Activated naive CD4-positive, alpha-beta T cell treated with anti-CD3 and anti-CD28 coated beads, Interleukin-2, amount 50 U/mL, for 72 hours (primary cell): Measurements from ENCODE around the gene RIPOR1. TPM values are rescaled to one million over a fixed set of nuclear protein-coding genes. Genes with fewer than 3 reads are reported as not detected.
"Not testable (repeated sequence)": the region's sequence is repeated elsewhere in the genome, so short reads cannot be mapped to it uniquely, and the experiment has no call there.

Experiments used
- ATAC-seq, 2 donors: fragments of 150-1000 bp; cut with Tn5 transposase; 2 replicates each; pipeline ENCODE4 v1.10.0; 2021; ENCODE audit warnings: mild to moderate bottlenecking in 2 of 2, moderate library complexity in 2 of 2
- DNase-seq, 2 donors: peaks; one replicate each; pipeline ENCODE4 v3.0.0; 2021 to 2022; ENCODE audit warnings: low spot score in 2 of 2
- H3K27ac Mint-ChIP-seq, 2 donors: one replicate each; pipeline ENCODE4 v1.8.0; 2022; ENCODE audit warnings: mild to moderate bottlenecking in 2 of 2, mixed read lengths in 2 of 2
- H3K36me3 Mint-ChIP-seq, 2 donors: one replicate each; pipeline ENCODE4 v1.8.0; 2022; ENCODE audit warnings: mixed read lengths in 2 of 2
- H3K9me3 Mint-ChIP-seq, 2 donors: one replicate each; pipeline ENCODE4 v1.8.0; 2022; ENCODE audit warnings: mixed read lengths in 2 of 2
- total RNA-seq, 2 donors: library from RNA; stranded (reverse); gene quantifications; one replicate each; pipeline ENCODE4 v1.2.3, GENCODE V29; 2022

RIPOR1 gene, protein sequence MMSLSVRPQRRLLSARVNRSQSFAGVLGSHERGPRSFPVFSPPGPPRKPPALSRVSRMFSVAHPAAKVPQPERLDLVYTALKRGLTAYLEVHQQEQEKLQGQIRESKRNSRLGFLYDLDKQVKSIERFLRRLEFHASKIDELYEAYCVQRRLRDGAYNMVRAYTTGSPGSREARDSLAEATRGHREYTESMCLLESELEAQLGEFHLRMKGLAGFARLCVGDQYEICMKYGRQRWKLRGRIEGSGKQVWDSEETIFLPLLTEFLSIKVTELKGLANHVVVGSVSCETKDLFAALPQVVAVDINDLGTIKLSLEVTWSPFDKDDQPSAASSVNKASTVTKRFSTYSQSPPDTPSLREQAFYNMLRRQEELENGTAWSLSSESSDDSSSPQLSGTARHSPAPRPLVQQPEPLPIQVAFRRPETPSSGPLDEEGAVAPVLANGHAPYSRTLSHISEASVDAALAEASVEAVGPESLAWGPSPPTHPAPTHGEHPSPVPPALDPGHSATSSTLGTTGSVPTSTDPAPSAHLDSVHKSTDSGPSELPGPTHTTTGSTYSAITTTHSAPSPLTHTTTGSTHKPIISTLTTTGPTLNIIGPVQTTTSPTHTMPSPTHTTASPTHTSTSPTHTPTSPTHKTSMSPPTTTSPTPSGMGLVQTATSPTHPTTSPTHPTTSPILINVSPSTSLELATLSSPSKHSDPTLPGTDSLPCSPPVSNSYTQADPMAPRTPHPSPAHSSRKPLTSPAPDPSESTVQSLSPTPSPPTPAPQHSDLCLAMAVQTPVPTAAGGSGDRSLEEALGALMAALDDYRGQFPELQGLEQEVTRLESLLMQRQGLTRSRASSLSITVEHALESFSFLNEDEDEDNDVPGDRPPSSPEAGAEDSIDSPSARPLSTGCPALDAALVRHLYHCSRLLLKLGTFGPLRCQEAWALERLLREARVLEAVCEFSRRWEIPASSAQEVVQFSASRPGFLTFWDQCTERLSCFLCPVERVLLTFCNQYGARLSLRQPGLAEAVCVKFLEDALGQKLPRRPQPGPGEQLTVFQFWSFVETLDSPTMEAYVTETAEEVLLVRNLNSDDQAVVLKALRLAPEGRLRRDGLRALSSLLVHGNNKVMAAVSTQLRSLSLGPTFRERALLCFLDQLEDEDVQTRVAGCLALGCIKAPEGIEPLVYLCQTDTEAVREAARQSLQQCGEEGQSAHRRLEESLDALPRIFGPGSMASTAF
- total RNA-seq, result 10 to 100 TPM; 34.1 to 41.4 TPM

DNA sequence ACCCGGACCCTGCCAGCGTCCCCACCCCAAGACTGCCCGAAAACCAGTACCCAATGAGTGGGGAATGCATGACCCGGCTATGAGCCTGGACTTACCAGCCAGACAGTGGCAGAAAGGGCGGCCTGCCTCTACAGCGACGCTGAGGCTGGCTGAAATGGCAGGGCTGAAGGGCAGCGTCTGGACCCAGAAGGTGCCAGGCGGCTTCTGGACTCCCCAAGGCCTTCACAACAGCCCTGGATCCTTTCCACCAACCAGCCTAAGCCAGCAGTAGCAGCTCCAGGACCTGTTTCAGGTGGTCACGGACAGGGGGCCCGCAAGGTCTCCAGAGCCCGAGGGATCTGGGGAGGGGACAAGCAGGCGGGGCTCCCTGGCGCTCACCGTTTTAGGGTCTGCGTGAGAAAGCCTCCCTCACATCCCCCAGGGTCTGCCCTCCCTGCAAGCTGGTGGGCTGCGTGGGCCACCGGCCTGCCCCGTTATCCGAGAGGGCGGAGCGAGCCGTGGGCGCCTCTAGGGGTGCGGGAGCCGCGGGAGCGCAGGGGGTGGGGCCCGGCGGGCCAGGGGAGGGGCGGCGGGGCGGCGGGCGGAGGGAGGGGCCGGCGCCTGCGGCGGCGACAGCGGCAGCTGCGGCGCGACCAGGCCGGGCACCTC is at the start of gene RIPOR1:
Gene RIPOR1, plus strand, starts transcription at position 608 of the 648 bp plus-strand sequence. CDS start 9,618 bp downstream, outside the sequence.
- peak within 1 kb of the TSS in 1 of 2 donors; percentile 90 for H3K27ac Mint-ChIP-seq
- peak in 1 of 2 donors; percentile 60 for DNase-seq
- no peaks in the 10 kb centered on the region for H3K9me3 Mint-ChIP-seq
- H3K36me3 Mint-ChIP-seq, result no peaks in the 10 kb centered on the region
- ATAC-seq, result peak in 1 of 2 donors; percentile 84

DNA sequence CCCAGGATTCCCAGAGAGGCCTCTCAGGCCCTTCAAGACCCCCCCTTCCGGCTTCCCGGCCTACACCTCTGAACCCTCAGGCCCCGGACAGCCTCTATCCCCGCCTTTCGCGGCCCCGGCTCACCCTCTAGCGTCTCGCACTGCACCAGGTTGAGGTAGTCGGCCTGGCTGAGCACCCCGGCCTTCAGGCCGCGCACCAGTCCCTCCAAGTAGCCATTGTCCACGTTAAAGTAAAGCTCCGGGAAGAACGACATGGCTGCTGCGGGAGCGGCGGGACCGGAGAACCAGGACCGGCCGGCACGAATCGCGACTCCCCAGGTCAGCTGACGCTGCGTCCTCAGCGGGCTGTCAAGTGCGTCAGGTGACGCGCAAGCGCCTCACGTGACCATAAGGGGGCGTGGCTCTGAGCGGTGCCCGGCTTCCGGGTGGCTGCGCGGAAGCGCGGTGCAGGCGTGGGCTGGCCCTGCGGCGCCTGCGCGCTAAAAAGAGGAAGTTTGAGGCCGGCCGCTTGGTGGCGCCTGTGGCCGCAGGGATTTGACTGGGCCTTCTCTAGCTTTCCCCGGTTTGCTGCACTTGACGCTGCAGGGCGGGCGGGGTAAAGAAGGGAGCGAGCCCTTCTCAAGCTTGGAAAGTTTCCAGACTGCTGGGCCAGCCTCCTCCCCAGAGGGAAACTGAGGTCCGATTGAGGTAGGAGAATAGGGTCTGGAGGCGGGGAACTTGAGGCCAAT is 47.6 kb upstream of the RIPOR1 start, which contains the start of gene ATP6V0D1:
Gene ATP6V0D1, minus strand, starts transcription at position 325 of the 728 bp plus-strand sequence. Its CDS starts 71 bp downstream, at position 254.
- H3K36me3 Mint-ChIP-seq, result peaks cover 14 to 18% of the 10 kb centered on the region in 2 donors
- DNase-seq (peak; percentile 99 to 100), ATAC-seq (peak; percentile 87 to 96)
- no peaks in the 10 kb centered on the region for H3K9me3 Mint-ChIP-seq
- peak within 1 kb of the TSS; percentile 94 to 99 for H3K27ac Mint-ChIP-seq

DNA sequence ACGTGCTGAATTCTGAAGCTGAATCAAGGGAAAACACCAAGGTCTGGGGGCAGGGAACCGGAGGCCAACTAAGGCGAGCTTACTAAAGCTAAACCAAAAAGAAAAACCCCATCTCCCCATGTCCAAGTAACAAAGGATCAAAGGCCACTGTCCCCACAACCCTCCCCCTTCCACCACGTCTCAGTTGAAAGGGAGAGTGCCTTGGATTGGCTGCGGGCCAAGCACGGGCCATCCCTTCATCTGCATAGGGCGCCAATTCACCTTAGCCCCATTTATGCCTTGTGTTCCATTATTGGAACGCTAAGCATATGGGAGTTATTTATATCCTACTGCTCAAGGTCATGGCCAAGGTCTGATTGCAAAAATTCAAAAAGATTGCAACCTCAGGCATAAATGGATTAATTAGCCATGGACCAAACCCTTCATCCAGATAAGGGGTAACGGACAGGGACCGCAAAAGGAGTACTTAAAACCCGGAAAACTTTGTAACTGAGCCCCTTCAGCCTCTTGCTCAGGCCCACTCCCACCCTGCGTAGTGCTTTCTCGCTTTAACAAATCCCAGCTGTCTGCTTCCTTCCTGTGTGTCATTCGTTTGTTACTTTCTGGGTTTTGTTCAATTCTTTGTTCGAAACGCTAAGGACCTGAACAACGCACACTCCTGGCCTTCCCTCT is 46.9 kb upstream of the RIPOR1 start:
- Mint-ChIP-seq H3K36me3 (peaks cover 14 to 18% of the 10 kb centered on the region in 2 donors), H3K9me3 (no peaks in the 10 kb centered on the region), H3K27ac (peak overlapping the region; percentile 94 to 98)
- ATAC-seq (peak; percentile 36 to 63), DNase-seq (peak in 1 of 2 donors; percentile 52)

DNA sequence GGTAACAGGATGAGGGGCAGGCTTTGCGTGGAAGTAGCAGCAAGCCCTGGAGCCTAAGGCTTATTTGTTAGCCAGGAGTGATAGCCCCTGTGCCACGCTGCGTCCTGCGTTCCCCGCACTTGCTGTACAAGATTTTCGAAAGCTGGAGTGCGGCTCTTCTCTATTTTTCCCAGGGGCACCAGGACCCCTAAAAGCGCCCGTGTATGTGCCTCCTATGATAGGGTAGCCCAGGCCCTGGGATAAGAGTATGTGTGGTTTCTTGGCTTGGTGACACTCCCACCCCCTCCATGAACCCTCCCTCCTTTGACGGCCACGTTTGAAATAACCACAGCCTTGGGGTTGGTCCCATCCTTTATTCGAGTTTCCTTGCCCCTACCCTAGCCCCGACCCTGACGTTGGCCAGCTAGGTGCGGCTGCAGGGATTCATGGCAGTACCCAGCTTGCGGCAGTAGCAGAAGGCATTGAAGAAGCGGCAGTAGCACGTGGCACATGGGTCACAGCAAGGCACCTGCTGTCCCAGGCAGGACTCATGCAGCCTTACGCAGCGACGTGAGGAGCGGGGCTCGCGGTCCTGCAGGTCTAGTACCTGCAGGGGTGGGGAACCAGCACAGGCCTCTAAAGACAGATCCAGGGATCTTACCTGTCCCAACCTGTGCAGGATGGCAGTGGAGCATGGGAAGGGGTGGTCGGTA is 46.2 kb upstream of the RIPOR1 start:
- no peak for ATAC-seq
- Mint-ChIP-seq H3K36me3 (peaks cover 14 to 18% of the 10 kb centered on the region in 2 donors), H3K9me3 (no peaks in the 10 kb centered on the region), H3K27ac (peak overlapping the region; percentile 94 to 98)
- DNase-seq, result no peak

DNA sequence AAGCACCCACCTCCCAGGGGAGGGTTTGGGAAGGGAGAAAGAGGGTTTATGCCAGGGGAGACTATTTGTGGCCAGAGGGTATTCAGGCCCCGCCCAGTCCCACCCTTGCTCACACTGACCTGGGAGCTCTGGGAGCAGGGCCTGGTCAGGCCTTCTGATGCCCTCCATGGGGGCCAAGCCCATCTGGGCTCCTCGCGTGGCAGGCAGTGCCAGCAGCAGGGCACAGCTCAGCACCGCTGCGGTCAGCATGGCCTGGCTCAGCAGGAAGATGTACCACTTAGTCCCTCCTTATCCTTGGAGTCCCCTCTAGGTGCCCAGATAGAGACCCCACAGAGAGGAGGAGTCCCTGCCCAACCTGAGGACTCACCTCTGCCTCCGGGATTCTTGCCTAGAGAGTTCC is 45.5 kb upstream of the RIPOR1 start, which contains the start of gene AGRP:
Gene AGRP, minus strand, starts transcription at position 398 of the 400 bp plus-strand sequence. Its CDS starts 149 bp downstream, at position 249.
- H3K36me3 Mint-ChIP-seq, result peaks cover 14 to 18% of the 10 kb centered on the region in 2 donors
- no peak for DNase-seq
- H3K27ac Mint-ChIP-seq, result peak within 1 kb of the TSS; percentile 94 to 98
- H3K9me3 Mint-ChIP-seq, result no peaks in the 10 kb centered on the region
- no peak for ATAC-seq

DNA sequence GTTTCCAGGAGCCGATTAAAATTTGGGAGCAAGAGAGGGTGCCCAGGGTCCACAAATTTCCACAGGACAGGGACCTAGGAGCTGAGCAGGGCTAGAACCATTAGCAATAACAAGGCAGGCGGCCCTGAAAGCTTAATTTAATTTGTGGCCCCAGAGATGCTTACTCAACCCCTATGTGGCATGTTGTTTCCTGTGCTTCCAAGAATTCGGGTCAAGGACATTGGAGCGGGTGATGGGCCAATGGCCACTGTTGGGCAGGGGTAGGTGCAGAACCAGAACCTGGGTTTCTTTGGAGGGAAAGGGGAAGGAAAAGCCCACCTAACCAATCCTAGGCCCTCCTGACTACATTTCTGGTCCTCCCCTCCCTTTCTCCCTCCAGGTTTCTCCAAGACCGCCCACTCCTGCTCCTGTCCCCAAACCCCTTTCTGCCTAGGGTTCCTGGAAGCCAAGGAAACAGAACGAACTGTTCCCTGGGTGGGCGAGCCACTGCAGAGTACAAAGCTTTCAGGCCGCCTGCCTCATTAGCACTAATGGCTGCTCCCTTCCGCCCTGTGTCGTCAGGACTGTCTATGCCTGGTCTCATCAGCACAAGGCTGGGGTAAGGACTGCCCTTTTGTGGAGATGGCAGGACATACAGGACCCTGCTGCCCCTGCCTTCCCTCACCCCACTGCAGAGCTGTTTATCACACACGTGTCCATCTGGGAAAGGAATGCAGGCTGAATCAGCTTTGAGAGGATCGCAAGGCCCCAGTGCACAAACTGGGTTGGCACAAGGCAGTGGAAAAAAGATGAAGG is 44.7 kb upstream of the RIPOR1 start:
- ATAC-seq, result no peak
- Mint-ChIP-seq H3K27ac (peak overlapping the region; percentile 89 to 94), H3K9me3 (no peaks in the 10 kb centered on the region), H3K36me3 (peaks cover 14 to 18% of the 10 kb centered on the region in 2 donors)
- DNase-seq, result no peak

DNA sequence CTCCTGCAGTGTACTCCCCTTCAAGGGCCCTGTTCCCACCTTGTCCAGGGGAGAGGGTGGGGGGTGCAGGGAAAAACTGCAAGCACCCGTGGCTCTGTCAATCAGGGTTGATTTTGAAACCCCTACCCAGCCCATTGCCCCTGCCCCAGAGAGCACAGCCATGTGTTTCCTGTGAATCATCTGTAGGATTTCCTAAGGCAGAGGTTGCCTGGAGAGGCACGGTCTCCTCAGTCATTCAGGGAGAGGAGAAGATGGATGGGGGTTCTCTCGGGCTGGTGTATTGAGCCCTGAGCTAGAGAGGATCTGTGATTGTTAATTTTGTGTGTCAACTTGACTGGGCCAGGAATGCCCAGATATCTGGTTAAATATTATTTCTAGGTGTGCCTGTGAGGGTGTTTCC is 41.8 kb upstream of the RIPOR1 start:
- DNase-seq (no peak), ATAC-seq (no peak)
- H3K9me3 Mint-ChIP-seq, result no peaks in the 10 kb centered on the region
- peaks cover 9% of the 10 kb centered on the region in 2 donors for H3K36me3 Mint-ChIP-seq
- peak overlapping the region; percentile 9 to 72 for H3K27ac Mint-ChIP-seq

DNA sequence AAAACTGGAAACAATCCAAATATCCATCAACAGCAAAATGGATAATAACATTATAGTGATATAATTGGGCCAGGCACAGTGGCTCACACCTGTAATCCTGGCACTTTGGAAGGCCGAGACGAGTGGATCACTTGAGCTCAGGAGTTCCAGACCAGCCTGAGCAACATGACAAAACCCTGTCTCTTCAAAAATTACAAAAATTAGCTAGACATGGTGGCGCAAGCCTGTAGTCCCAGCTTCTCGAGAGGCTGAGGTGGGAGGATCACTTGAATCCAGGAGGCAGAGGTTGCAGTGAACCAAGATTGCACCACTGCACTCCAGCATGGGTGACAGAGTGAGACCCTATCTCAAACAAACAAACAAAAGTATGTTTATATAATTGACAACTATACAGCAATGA is 41.1 kb upstream of the RIPOR1 start:
- H3K27ac Mint-ChIP-seq, result peak overlapping the region in 1 of 2 donors; percentile 72
- not testable (repeated sequence) for DNase-seq, H3K9me3 Mint-ChIP-seq, ATAC-seq, H3K36me3 Mint-ChIP-seq

DNA sequence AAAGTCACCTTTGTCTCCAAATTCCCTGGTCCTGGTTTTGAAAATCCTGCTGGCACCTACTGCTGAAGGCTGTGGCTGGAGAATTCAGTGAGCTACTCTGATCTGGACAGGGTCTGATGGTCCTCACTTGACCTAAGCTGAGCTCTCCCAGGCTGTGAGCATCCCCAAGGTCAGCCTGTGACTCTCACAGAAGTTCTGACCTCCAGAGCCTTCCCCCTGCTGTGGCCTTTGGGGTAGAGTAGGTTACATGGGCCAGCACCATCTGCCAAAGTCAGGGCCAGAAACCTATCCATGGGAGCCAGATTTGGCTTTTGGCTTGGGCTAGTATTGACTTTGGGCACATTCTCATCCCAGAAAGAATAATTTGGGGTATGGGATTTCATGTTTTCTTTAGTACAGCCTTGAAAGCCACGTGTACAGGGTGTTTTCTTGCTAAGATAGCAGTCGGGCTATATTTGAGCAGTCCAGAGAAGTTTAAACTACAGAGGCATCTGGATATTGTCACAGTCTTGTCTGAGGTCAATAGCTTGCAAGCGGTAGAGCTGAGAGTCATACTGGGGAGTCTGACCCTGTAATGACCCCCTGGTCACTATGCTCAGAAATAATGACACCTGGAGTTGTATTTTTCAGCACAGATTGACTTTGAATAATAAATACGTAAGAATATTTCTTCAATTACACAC is 39.1 kb upstream of the RIPOR1 start:
- Mint-ChIP-seq H3K27ac (peak overlapping the region in 1 of 2 donors; percentile 26), H3K36me3 (no peaks in the 10 kb centered on the region)
- no peak for ATAC-seq

DNA sequence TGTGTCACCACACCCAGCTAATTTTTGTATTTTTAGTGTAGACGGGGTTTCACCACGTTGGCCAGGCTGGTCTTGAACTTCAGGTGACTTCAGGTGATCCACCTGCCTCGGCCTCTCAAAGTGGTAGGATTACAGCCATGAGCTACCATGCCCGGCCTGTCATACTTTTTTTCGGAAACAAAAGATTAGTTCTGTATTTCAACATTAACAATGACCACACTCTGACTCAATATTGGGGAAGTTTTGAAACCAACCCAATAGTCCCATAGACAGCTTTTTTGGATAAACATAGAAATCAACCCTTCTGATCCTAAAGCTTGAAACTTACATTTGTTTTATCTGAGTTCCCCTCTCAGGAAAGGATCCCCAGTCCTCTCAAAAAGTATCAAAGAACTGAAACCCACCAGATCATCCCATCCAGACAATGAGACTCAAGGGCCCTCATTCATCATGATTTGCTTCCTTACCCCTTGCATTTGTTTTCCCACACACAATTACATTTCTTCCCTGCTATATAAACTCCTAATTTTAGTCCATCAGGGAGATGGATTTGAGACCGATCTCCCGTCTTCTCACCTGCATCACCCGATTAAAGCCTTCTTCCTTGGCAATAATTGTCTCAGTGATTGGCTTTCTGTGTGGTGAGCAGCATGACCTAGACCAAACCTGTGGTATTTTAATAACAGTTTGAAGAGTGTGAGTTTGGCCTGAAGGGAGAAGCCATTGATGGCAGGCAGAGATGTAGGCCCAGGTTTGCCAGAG is 38.1 kb upstream of the RIPOR1 start:
- DNase-seq (no peak), ATAC-seq (no peak)
- Mint-ChIP-seq H3K27ac (peak overlapping the region; percentile 24 to 34), H3K36me3 (no peaks in the 10 kb centered on the region), H3K9me3 (no peaks in the 10 kb centered on the region)

More for the DNA sequence above, 39.1 kb upstream of the RIPOR1 start:
- DNase-seq, result no peak
- H3K9me3 Mint-ChIP-seq, result no peaks in the 10 kb centered on the region

DNA sequence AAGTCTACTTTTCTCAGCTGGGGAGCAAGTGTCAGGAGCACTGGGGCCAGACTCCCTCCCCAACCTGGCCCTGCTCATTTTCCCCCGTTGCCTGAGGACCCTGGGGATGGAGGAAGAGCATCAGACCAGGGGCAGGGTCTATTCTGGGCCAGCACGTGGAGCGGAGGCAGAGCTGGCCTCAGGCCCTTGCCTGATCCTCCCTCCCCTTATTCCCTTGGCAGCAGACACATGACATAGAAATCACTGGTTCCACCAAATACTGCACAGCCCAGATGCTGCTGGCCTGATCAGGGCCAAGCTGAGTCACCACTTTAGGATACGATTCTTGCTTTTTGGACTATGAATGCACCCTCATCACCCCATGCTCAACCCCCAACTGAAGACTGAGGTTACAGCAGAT is 29.5 kb upstream of the RIPOR1 start:
- no peak for ATAC-seq
- Mint-ChIP-seq H3K27ac (peak overlapping the region in 1 of 2 donors; percentile 65), H3K36me3 (no peaks in the 10 kb centered on the region), H3K9me3 (no peaks in the 10 kb centered on the region)
- no peak for DNase-seq
